VCaP (cell line): ENCODE data around the gene PRIMA1.

ENCODE experiments used
- H3K27ac ChIP-seq: fragments of 450-650 bp; 2 replicates; pipeline ENCODE4 v1.5.1; 2017
- TF ChIP-seq, protein P1 (sequence below): fragments of 450-650 bp; conservative IDR thresholded peaks from 2 replicates; pipeline ENCODE4 v1.5.1; 2017; ENCODE audit warnings: mild to moderate bottlenecking, moderate library complexity

PRIMA1 gene

GRCh38 chr14:93720076-93720815, 68.0 kb downstream of the PRIMA1 start:
- no peak overlapping the region for H3K27ac ChIP-seq
- TF ChIP-seq, protein P1, sequence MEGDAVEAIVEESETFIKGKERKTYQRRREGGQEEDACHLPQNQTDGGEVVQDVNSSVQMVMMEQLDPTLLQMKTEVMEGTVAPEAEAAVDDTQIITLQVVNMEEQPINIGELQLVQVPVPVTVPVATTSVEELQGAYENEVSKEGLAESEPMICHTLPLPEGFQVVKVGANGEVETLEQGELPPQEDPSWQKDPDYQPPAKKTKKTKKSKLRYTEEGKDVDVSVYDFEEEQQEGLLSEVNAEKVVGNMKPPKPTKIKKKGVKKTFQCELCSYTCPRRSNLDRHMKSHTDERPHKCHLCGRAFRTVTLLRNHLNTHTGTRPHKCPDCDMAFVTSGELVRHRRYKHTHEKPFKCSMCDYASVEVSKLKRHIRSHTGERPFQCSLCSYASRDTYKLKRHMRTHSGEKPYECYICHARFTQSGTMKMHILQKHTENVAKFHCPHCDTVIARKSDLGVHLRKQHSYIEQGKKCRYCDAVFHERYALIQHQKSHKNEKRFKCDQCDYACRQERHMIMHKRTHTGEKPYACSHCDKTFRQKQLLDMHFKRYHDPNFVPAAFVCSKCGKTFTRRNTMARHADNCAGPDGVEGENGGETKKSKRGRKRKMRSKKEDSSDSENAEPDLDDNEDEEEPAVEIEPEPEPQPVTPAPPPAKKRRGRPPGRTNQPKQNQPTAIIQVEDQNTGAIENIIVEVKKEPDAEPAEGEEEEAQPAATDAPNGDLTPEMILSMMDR = no peak

GRCh38 chr14:93719256-93719655, 69.0 kb downstream of the PRIMA1 start:
- H3K27ac ChIP-seq = no peak overlapping the region
- TF ChIP-seq, protein P1 = no peak

DNA sequence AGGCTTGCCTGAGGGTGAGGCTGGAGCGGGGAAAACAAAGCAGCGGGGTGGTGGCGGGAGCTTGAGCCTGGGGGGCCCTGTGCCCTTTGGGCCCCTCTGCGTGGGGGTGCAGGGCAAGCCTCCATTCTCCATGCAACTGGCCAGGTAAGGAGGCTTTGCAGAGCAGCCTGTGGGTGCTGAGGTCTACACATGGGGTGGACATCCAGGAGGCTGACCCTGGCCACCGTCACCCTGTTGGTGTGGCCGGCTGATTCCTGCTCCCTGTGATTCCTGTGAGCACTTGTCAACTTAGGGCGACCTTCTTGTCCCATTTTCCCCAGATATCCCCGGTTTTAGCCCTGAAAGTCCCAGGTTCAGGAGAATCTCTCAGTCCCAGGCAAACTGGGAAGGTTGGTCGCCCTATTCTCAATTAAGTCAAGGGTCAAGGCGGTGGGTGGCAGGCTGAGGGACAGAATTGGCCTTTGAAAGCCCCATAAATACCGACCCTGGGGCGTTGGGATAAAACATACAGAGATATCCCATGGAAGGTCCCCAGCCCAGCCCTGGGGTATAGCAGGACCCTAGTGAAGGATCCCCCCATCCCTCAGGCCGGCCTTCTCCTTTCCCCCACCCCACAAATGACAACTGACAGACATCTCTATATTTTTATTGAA, 70.5 kb downstream of the PRIMA1 start:
- H3K27ac ChIP-seq = no peak overlapping the region
- TF ChIP-seq, protein P1 = no peak

- no peak overlapping the region for H3K27ac ChIP-seq
- TF ChIP-seq, protein P1 = no peak
Observed at GRCh38 chr14:93716746-93717667, 71.3 kb downstream of the PRIMA1 start.

GRCh38 chr14:93716002-93716745, 72.1 kb downstream of the PRIMA1 start:
- TF ChIP-seq, protein P1 = no peak
- no peak overlapping the region for H3K27ac ChIP-seq

DNA sequence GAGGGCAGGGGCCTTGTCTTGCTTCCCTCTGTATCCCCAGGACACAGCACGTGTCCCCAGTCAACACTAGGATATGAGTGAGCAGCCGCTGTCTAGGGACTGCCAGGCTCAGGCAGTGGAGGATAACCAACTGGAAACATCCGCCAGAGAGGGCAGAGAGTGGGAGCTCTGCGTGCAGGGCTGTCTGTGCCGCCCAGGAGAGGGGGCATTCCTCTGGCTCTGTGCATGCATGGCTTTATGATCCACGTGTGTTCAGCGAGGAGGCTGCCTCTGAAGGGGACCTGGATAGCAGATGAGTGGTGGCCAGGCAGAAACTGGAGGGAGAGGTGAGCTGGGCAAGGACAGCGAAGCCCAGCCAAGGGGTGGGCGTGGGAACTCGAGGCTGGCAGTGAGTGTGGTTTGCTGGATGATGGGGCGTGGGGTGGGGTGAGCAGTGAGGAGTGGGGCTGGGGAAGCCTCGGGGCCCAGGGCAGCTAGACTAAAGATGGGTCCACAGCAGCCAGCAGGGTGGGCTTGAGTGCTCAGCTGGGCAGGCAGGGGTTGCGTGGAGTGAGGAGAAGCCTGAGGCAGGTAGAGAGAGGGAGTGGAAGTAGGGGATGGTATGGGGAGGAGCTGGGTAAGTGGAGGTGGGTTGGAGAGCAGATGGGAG, 72.9 kb downstream of the PRIMA1 start:
- TF ChIP-seq, protein P1 = no peak
- H3K27ac ChIP-seq = no peak overlapping the region
